HEK293T (cell line): Measurements from ENCODE around the gene TBC1D16.

Experiments
- BHLHE40 ChIP-seq: fragments of 450-650 bp; IDR thresholded peaks from 2 replicates; pipeline ENCODE4 v1.6.1; 2016; ENCODE audit warnings: mild to moderate bottlenecking, moderate library complexity, borderline replicate concordance
- ELF4 ChIP-seq: fragments of 450-650 bp; IDR thresholded peaks from 2 replicates; pipeline ENCODE4 v1.6.1; 2017; ENCODE audit warnings: antibody characterized with exemption
- SP1 ChIP-seq: fragments of 450-650 bp; IDR thresholded peaks from 2 replicates; pipeline ENCODE4 v1.6.1; 2017
- SUZ12 ChIP-seq: fragments of 450-650 bp; IDR thresholded peaks from 2 replicates; pipeline ENCODE4 v1.6.1; 2016; ENCODE audit warnings: mild to moderate bottlenecking
- TARDBP ChIP-seq: fragments of 450-650 bp; IDR thresholded peaks from 2 replicates; pipeline ENCODE4 v1.6.1; 2016

DNA sequence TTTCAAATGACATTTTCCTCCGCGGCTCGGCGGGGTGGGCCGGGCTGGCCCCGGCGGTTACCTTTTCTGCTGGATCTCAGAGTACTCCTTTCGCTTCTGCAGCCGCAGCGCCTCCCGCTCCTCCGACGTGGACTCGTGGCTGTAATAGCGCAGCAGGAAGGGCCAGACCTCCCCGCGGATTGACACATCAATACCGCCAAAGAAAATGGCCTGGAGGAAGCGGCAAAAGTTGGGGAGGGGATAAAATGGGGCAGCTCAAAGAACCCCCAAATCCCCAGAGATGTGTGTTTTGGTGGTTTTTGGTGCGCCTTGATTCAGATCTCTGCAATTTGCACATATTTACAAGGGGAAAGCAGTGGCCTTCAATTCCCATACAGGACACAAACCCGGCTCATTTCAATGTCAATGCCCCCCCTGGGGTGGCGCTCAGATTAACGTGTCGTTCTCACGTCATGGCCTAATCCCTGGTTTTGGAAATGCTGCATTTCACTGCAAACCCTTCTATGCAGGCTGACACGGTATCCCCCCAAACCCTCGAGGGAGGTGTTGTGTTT lies 85.9 kb downstream of the TBC1D16 start:
- TF ChIP-seq BHLHE40 (no peak), TARDBP (no peak), SUZ12 (no peak), ELF4 (no peak), SP1 (no peak)
